Liver (tissue), 9 donors: ENCODE data around the gene PHLDB2. TPM values are rescaled to one million over a fixed set of nuclear protein-coding genes. Genes with fewer than 3 reads are reported as not detected.

Experiments
- DNase-seq: peaks from one replicate; pipeline ENCODE4 v3.0.0-alpha.2; 2017; ENCODE audit warnings: low spot score
- H3K27ac ChIP-seq, 2 donors: one replicate each; pipeline ENCODE4 v1.7.0; 2013; ENCODE audit warnings: inconsistent platforms in 2 of 2, low read length in 2 of 2, control low read depth in 1 of 2, low read depth in 1 of 2, mild to moderate bottlenecking in 1 of 2
- H3K27me3 ChIP-seq, 4 donors: one replicate each; pipeline versions ENCODE4 v1.6.1 to v1.7.0; 2013; ENCODE audit warnings: low read length in 3 of 4, inconsistent platforms in 1 of 4, mild to moderate bottlenecking in 1 of 4, moderate library complexity in 1 of 4; ENCODE audit not compliant: control insufficient read depth in 4 of 4, insufficient read depth in 4 of 4
- H3K36me3 ChIP-seq, 4 donors: one replicate each; pipeline versions ENCODE4 v1.6.1 to v1.7.0; 2013; ENCODE audit warnings: low read length in 3 of 4, mild to moderate bottlenecking in 3 of 4, low read depth in 1 of 4, moderate library complexity in 1 of 4; ENCODE audit not compliant: control insufficient read depth in 4 of 4, insufficient read depth in 3 of 4
- H3K4me1 ChIP-seq, 4 donors: one replicate each; pipeline versions ENCODE4 v1.6.1 to v1.7.0; 2013; ENCODE audit warnings: low read length in 3 of 4, mild to moderate bottlenecking in 3 of 4, moderate library complexity in 1 of 4; ENCODE audit not compliant: control insufficient read depth in 4 of 4, insufficient read depth in 4 of 4
- H3K4me3 ChIP-seq, 3 donors: one replicate each; pipeline versions ENCODE4 v1.6.1 to v1.7.0; 2013; ENCODE audit warnings: low read length in 3 of 3, control low read depth in 1 of 3, low read depth in 1 of 3, mild to moderate bottlenecking in 1 of 3
- H3K9ac ChIP-seq, 2 donors: one replicate each; pipeline ENCODE4 v1.7.0; 2013; ENCODE audit warnings: low read length in 2 of 2, mild to moderate bottlenecking in 2 of 2, moderate library complexity in 2 of 2, control low read depth in 1 of 2, low read depth in 1 of 2
- H3K9me3 ChIP-seq, 4 donors: one replicate each; pipeline versions ENCODE4 v1.6.1 to v1.7.0; 2013; ENCODE audit warnings: low read length in 3 of 4; ENCODE audit not compliant: control insufficient read depth in 4 of 4
- ATF3 ChIP-seq: IDR thresholded peaks from 2 replicates; pipeline ENCODE4 v1.6.1; 2016; ENCODE audit warnings: antibody characterized with exemption
- CTCF ChIP-seq: fragments of 150-350 bp; IDR thresholded peaks from 2 replicates; pipeline ENCODE4 v1.5.1; 2017; ENCODE audit warnings: improper control_type of control experiment, low read depth, low read length; ENCODE audit not compliant: missing input control
- EGR1 ChIP-seq, 2 donors: IDR thresholded peaks; 2 replicates each; pipeline ENCODE4 v1.6.1; 2016 to 2018; ENCODE audit warnings: antibody characterized with exemption in 2 of 2, low read depth in 2 of 2
- FOXA1 ChIP-seq: IDR thresholded peaks from 2 replicates; pipeline ENCODE4 v1.6.1; 2016; ENCODE audit warnings: antibody characterized with exemption
- FOXA2 ChIP-seq: IDR thresholded peaks from 2 replicates; pipeline ENCODE4 v1.6.1; 2016; ENCODE audit warnings: antibody characterized with exemption
- GABPA ChIP-seq, 2 donors: IDR thresholded peaks in 1 of 2; conservative IDR thresholded peaks in 1 of 2; 2 replicates each; pipeline ENCODE4 v1.6.1; 2016; ENCODE audit warnings: antibody characterized with exemption in 2 of 2, mild to moderate bottlenecking in 1 of 2, moderate library complexity in 1 of 2
- HNF4A ChIP-seq, 2 donors: conservative IDR thresholded peaks; 2 replicates each; pipeline ENCODE4 v1.6.1; 2016; ENCODE audit warnings: antibody characterized with exemption in 2 of 2, mild to moderate bottlenecking in 2 of 2
- HNF4G ChIP-seq: IDR thresholded peaks from 2 replicates; pipeline ENCODE4 v1.6.1; 2016; ENCODE audit warnings: antibody characterized with exemption
- JUND ChIP-seq, 2 donors: IDR thresholded peaks; 2 replicates each; pipeline ENCODE4 v1.6.1; 2016; ENCODE audit warnings: antibody characterized with exemption in 2 of 2
- MAX ChIP-seq: IDR thresholded peaks from 2 replicates; pipeline ENCODE4 v1.6.1; 2016; ENCODE audit warnings: antibody characterized with exemption
- NR2F2 ChIP-seq: IDR thresholded peaks from 2 replicates; pipeline ENCODE4 v1.6.1; 2016; ENCODE audit warnings: antibody characterized with exemption
- RAD21 ChIP-seq, 2 donors: IDR thresholded peaks; 2 replicates each; pipeline ENCODE4 v1.6.1; 2016; ENCODE audit warnings: antibody characterized with exemption in 2 of 2, mild to moderate bottlenecking in 2 of 2
- REST ChIP-seq: IDR thresholded peaks from 2 replicates; pipeline ENCODE4 v1.6.1; 2016; ENCODE audit warnings: antibody characterized with exemption, mild to moderate bottlenecking
- RXRA ChIP-seq, 2 donors: IDR thresholded peaks; 2 replicates each; pipeline ENCODE4 v1.6.1; 2017 to 2018; ENCODE audit warnings: antibody characterized with exemption in 2 of 2, mild to moderate bottlenecking in 1 of 2
- SP1 ChIP-seq: IDR thresholded peaks from 2 replicates; pipeline ENCODE4 v1.6.1; 2018; ENCODE audit warnings: antibody characterized with exemption, mild to moderate bottlenecking
- TAF1 ChIP-seq: conservative IDR thresholded peaks from 2 replicates; pipeline ENCODE4 v1.6.1; 2016; ENCODE audit warnings: antibody characterized with exemption, mild to moderate bottlenecking
- YY1 ChIP-seq: IDR thresholded peaks from 2 replicates; pipeline ENCODE4 v1.6.1; 2016; ENCODE audit warnings: antibody characterized with exemption, mild to moderate bottlenecking
- ZBTB33 ChIP-seq: IDR thresholded peaks from 2 replicates; pipeline ENCODE4 v1.6.1; 2016; ENCODE audit warnings: antibody characterized with exemption
- WGBS: extraction: QIAGEN DNeasy Blood & Tissue Kit; methylation state at CpG from one replicate; pipeline ENCODE4 v1.1.7; 2013; 5-methylcytosine and 5-hydroxymethylcytosine counted together
- polyA plus RNA-seq, 2 donors: library from polyadenylated mRNA; stranded (reverse) in 1 of 2; unstranded in 1 of 2; fragments of 200-250 nt in 1 of 2; fragments of >200 nt in 1 of 2; fragmentation: Nextera tagmentation in 1 of 2; extraction: Ambion mirVana in 1 of 2; gene quantifications; one replicate each; pipeline versions ENCODE4 v1.2.1 to v1.2.3, GENCODE V29; 2013 to 2015
- total RNA-seq, 2 donors: library from RNA; depleted of rRNA; stranded (reverse); fragments of >200 nt; gene quantifications; one replicate each; pipeline ENCODE4 v1.2.3, GENCODE V29; 2014
- donor health status: healthy.
- donor health status: healthy.
- donor health status: healthy.
- donor health status: healthy.
- donor health status: healthy.

Gene PHLDB2
- total and polyA plus RNA-seq, 4 donors = 9.7 to 42.9 (median 22.2) TPM

- no peaks in the 10 kb centered on the region for H3K9me3 ChIP-seq
- 66% methylated on average over 9 of the region's 9 CpGs for WGBS
- no peak overlapping the region for H3K9ac ChIP-seq
- peaks cover 0 to 46% (median 33%) of the 10 kb centered on the region in 4 donors for H3K36me3 ChIP-seq
- no peaks in the 10 kb centered on the region for H3K27me3 ChIP-seq
- H3K4me3 ChIP-seq = no peak overlapping the region
- H3K4me1 ChIP-seq = peaks cover 2 to 23% (median 10%) of the 10 kb centered on the region in 4 donors
- no peak for DNase-seq
- TF ChIP-seq HNF4A (conservative IDR thresholded peaks at IDR 0.05) = peak; percentile 26 to 70
- peak; percentile 81 for TF ChIP-seq YY1
- peak in 1 of 2 donors; percentile 70 for TF ChIP-seq RXRA (IDR thresholded peaks at IDR 0.05)
- TF ChIP-seq FOXA2 = no peak
- no peak for TF ChIP-seq NR2F2
- TF ChIP-seq MAX = peak; percentile 81
- TF ChIP-seq RAD21 (IDR thresholded peaks at IDR 0.05) = peak in 1 of 2 donors; percentile 19
- no peak for TF ChIP-seq ATF3
- TF ChIP-seq REST = no peak
- TF ChIP-seq CTCF = no peak
- no peak for TF ChIP-seq FOXA1
- TF ChIP-seq GABPA (IDR thresholded peaks at IDR 0.05 in 1 of 2, conservative IDR thresholded peaks at IDR 0.05 in 1 of 2) = no peak
- peak in 1 of 2 donors; percentile 19 for TF ChIP-seq JUND (IDR thresholded peaks at IDR 0.05)
- no peak for TF ChIP-seq SP1
- peak; percentile 60 for TF ChIP-seq ZBTB33
- peak in 1 of 2 donors; percentile 47 for TF ChIP-seq EGR1 (IDR thresholded peaks at IDR 0.05; ENCODE audit: low read depth in 2 of 2)
- TF ChIP-seq HNF4G = no peak
- TF ChIP-seq TAF1 = no peak
- H3K27ac ChIP-seq = peak overlapping the region in 1 of 2 donors; percentile 32
These were observed 60.5 kb downstream of the PHLDB2 start for GRCh38 chr3:111919370-111920065.
